B cell (primary cell): ENCODE data around the gene SKIDA1. TPM values are rescaled to one million over a fixed set of nuclear protein-coding genes. Genes with fewer than 3 reads are reported as not detected.

Experiments used
- ATAC-seq: fragments of 200-7000 bp; cut with Tn5 transposase; one replicate; pipeline ENCODE4 v1.10.0; 2021; ENCODE audit warnings: low read depth, mild to moderate bottlenecking, moderate number of reproducible peaks, moderate library complexity
- CTCF ChIA-PET: fragments of 350-600 bp; sonication (Branson Sonifier 250); formaldehyde crosslinking; loops from one replicate; lab custom pipeline; 2021; ENCODE audit warnings: antibody characterized with exemption, inconsistent platforms; lab: Charles Lee
- POLR2A ChIA-PET: fragments of 350-600 bp; sonication (Branson Sonifier 250); formaldehyde crosslinking; loops from one replicate; lab custom pipeline; 2021; ENCODE audit warnings: antibody characterized with exemption; lab: Charles Lee
- DNase-seq: peaks from one replicate; pipeline ENCODE4 v3.0.0; 2013
- H2AFZ ChIP-seq: 2 replicates; pipeline ENCODE4 v1.6.1; 2012; ENCODE audit warnings: mild to moderate bottlenecking, low read depth, low read length; ENCODE audit not compliant: insufficient read depth, poor library complexity, severe bottlenecking
- H3K27ac ChIP-seq, 2 donors: 1 replicate in 1 of 2; 2 replicates in 1 of 2; pipeline ENCODE4 v1.5.1; 2012 to 2013; ENCODE audit warnings: low read length in 2 of 2, mild to moderate bottlenecking in 2 of 2, moderate library complexity in 1 of 2
- H3K27me3 ChIP-seq, 4 experiments: fragments of 200-600 bp in 1 of 4; sonication (generic) in 1 of 4; replicated peaks in 1 of 4; 1 replicate in 2 of 4; 2 replicates in 2 of 4; pipeline versions ENCODE4 v1.6.1 to v1.7.0; 2013 to 2016; ENCODE audit warnings: low read length in 3 of 4, mild to moderate bottlenecking in 2 of 4, mixed read lengths in 1 of 4, moderate library complexity in 1 of 4; ENCODE audit not compliant: insufficient read depth in 4 of 4, control insufficient read depth in 3 of 4; ENCODE audit errors: control extremely low read depth in 1 of 4
- H3K36me3 ChIP-seq, 2 experiments: replicated peaks in 1 of 2; 1 replicate in 1 of 2; 2 replicates in 1 of 2; pipeline versions ENCODE4 v1.6.1 to v1.7.1; 2013; ENCODE audit warnings: low read length in 1 of 2; ENCODE audit not compliant: insufficient read depth in 2 of 2, control insufficient read depth in 1 of 2; ENCODE audit errors: control extremely low read depth in 1 of 2, extremely low read depth in 1 of 2
- H3K4me1 ChIP-seq, 2 donors: fragments of 200-600 bp in 1 of 2; sonication (generic) in 1 of 2; 1 replicate in 1 of 2; 2 replicates in 1 of 2; pipeline versions ENCODE4 v1.5.1 to v1.6.1; 2013 to 2017; ENCODE audit warnings: low read length in 2 of 2; ENCODE audit not compliant: control insufficient read depth in 2 of 2, insufficient read depth in 2 of 2
- H3K4me2 ChIP-seq: replicated peaks from 2 replicates; pipeline ENCODE3; 2012; ENCODE audit warnings: mild to moderate bottlenecking, low read depth, low read length; ENCODE audit not compliant: poor library complexity, severe bottlenecking
- H3K4me3 ChIP-seq, 5 experiments: fragments of 200-600 bp in 1 of 5; sonication (generic) in 1 of 5; 1 replicate in 3 of 5; 2 replicates in 2 of 5; pipeline versions ENCODE4 v1.5.1 to v1.7.0; 2011 to 2016; ENCODE audit warnings: low read length in 4 of 5, mild to moderate bottlenecking in 4 of 5, low read depth in 2 of 5, control low read depth in 1 of 5, moderate library complexity in 1 of 5; ENCODE audit not compliant: insufficient read depth in 1 of 5; ENCODE audit errors: control extremely low read depth in 1 of 5, extremely low read depth in 1 of 5
- H3K79me2 ChIP-seq: fragments of 200-600 bp; sonication (generic); one replicate; pipeline ENCODE4 v1.6.0; 2016; ENCODE audit warnings: low read length; ENCODE audit not compliant: control insufficient read depth, insufficient read depth
- H3K9ac ChIP-seq: fragments of 200-600 bp; sonication (generic); 2 replicates; pipeline ENCODE4 v1.6.1; 2017; ENCODE audit warnings: mild to moderate bottlenecking, low read length, moderate library complexity
- H3K9me3 ChIP-seq, 3 donors: one replicate each; pipeline versions ENCODE4 v1.6.1 to v1.7.1; 2013; ENCODE audit warnings: low read length in 2 of 3; ENCODE audit not compliant: control insufficient read depth in 2 of 3, insufficient read depth in 1 of 3; ENCODE audit errors: control extremely low read depth in 1 of 3
- H4K20me1 ChIP-seq: 2 replicates; pipeline ENCODE4 v1.6.0; 2012; ENCODE audit warnings: mild to moderate bottlenecking, low read length; ENCODE audit not compliant: insufficient read depth, control insufficient read depth, poor library complexity, severe bottlenecking
- H3K27ac Mint-ChIP-seq: one replicate; pipeline ENCODE4 v1.8.0; 2021; ENCODE audit warnings: mixed read lengths
- H3K27me3 Mint-ChIP-seq: one replicate; pipeline ENCODE4 v1.8.0; 2021; ENCODE audit warnings: mixed read lengths
- H3K4me1 Mint-ChIP-seq: one replicate; pipeline ENCODE4 v1.8.0; 2021; ENCODE audit warnings: mixed read lengths
- H3K4me3 Mint-ChIP-seq: one replicate; pipeline ENCODE4 v1.8.0; 2021; ENCODE audit warnings: mixed read lengths
- H3K9me3 Mint-ChIP-seq: one replicate; pipeline ENCODE4 v1.8.0; 2022; ENCODE audit warnings: mixed read lengths; ENCODE audit not compliant: insufficient read depth
- EZH2 ChIP-seq: IDR thresholded peaks from 2 replicates; pipeline ENCODE4 v1.6.1; 2012; ENCODE audit warnings: borderline replicate concordance, low read depth, mild to moderate bottlenecking, moderate library complexity, low read length; ENCODE audit not compliant: insufficient read depth, poor library complexity, severe bottlenecking
- WGBS: methylation state at CpG from one replicate; pipeline ENCODE4 v1.1.5; 2013; ENCODE audit warnings: missing lambda C conversion rate; ENCODE audit not compliant: insufficient coverage; 5-methylcytosine and 5-hydroxymethylcytosine counted together
- intact Hi-C: fragments of 100-400 bp; cut with micrococcal nuclease; formaldehyde crosslinking; loops from one replicate; pipeline ENCODE4 v1.10.0; 2022
- polyA plus RNA-seq: library from polyadenylated mRNA; depleted of rRNA; stranded (reverse); fragments of >200 nt; gene quantifications from 2 replicates; pipeline ENCODE4 v1.2.3, GENCODE V29; 2012
- total RNA-seq, 2 donors: library from RNA; stranded (reverse); fragments of 120-200 nt in 1 of 2; gene quantifications; 1 replicate in 1 of 2; 2 replicates in 1 of 2; pipeline versions ENCODE4 v1.2.3 to v1.2.4, GENCODE V29; 2013 to 2022
- TF ChIP-seq, protein P1 (sequence below): fragments of 200-600 bp; IDR thresholded peaks from one replicate; pipeline ENCODE4 v1.8.0; 2022; ENCODE audit warnings: antibody characterized with exemption, mild to moderate bottlenecking

SKIDA1 gene
- total and polyA plus RNA-seq, 2 donors (not counting 1 experiment from before 2014, with no cell fraction given), result 0.06 to 0.10 TPM

DNA sequence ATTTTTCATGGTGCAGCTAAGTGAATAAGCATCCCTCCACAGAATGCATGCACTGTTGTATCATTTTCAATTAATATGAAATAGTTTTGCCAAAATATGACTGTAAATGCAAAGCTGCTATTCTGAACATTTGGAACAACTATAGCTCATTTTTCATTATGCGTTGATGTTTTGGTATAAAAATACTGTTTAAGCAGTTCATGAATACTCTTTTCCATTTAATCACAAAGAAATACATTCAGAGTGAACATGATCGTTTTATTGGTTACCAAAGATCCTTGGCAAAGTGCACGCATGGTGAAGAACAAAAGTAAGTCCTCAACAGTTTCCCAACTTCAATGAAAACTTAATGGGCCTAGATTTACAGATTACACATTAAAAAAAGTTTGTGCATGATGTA is 33.1 kb downstream of the SKIDA1 start:
- H3K4me1 ChIP-seq, result peaks cover 29 to 36% of the 10 kb centered on the region in 2 donors
- no peak for DNase-seq
- no peak overlapping the region for H3K4me3 Mint-ChIP-seq
- ChIA-PET CTCF (interaction anchor here (0.7 kb wide), 1 partner anchor 32 kb away, joined by 4 read pairs; no protein-coding TSS in a partner anchor), POLR2A (interaction anchor here (0.6 kb wide), 1 partner anchor 740 kb away, joined by 4 read pairs; no protein-coding TSS in a partner anchor)
- H3K9ac ChIP-seq, result no peak overlapping the region
- ATAC-seq, result no peak
- H3K4me1 Mint-ChIP-seq, result peaks cover 19% of the 10 kb centered on the region
- WGBS, result no CpG with 5 or more reads among the region's 3 CpGs
- H3K27ac Mint-ChIP-seq, result no peak overlapping the region
- peaks cover 54% of the 10 kb centered on the region for H3K27me3 Mint-ChIP-seq
- H3K9me3 ChIP-seq, result peaks cover 0 to 8% (median 0%) of the 10 kb centered on the region in 3 donors
- H3K4me3 ChIP-seq, result no peak overlapping the region
- no peak overlapping the region for H2AFZ ChIP-seq
- H3K27ac ChIP-seq, result no peak overlapping the region
- H3K4me2 ChIP-seq, result no peak overlapping the region
- no peaks in the 10 kb centered on the region for H3K79me2 ChIP-seq
- no peak for TF ChIP-seq EZH2
- TF ChIP-seq, protein P1, sequence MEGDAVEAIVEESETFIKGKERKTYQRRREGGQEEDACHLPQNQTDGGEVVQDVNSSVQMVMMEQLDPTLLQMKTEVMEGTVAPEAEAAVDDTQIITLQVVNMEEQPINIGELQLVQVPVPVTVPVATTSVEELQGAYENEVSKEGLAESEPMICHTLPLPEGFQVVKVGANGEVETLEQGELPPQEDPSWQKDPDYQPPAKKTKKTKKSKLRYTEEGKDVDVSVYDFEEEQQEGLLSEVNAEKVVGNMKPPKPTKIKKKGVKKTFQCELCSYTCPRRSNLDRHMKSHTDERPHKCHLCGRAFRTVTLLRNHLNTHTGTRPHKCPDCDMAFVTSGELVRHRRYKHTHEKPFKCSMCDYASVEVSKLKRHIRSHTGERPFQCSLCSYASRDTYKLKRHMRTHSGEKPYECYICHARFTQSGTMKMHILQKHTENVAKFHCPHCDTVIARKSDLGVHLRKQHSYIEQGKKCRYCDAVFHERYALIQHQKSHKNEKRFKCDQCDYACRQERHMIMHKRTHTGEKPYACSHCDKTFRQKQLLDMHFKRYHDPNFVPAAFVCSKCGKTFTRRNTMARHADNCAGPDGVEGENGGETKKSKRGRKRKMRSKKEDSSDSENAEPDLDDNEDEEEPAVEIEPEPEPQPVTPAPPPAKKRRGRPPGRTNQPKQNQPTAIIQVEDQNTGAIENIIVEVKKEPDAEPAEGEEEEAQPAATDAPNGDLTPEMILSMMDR, result no peak
- H4K20me1 ChIP-seq, result no peaks in the 10 kb centered on the region
- H3K36me3 ChIP-seq, result no peaks in the 10 kb centered on the region
- no peaks in the 10 kb centered on the region for H3K9me3 Mint-ChIP-seq
- intact Hi-C loops, result loop anchor here (10.0 kb wide), 2 partner anchors 732 to 762 kb away; no protein-coding TSS in a partner anchor
- H3K27me3 ChIP-seq, result peaks cover 0 to 38% (median 27%) of the 10 kb centered on the region in 4 experiments

DNA sequence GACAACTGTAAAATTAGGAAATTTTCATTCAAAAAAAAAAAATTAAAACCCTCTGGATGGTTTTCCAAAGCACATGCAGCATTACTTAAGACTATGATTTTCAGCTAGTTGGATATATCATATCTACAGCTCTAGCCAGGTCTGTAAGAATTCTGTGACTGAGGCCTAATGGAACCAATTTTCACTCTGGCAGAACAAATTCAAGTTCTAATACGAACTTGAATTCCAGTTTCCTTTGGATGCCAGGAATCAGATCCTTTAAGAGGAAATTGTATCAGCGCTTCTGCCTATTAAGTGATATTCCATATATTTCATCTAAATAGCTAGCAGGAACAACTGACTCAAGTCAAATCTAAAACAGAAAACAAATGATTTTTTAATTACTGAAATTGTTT is 34.8 kb downstream of the SKIDA1 start:
- H3K79me2 ChIP-seq, result no peaks in the 10 kb centered on the region
- WGBS, result 100% methylated on average over 1 of the region's 2 CpGs
- TF ChIP-seq EZH2, result no peak
- TF ChIP-seq, protein P1, result no peak
- DNase-seq, result no peak
- POLR2A ChIA-PET, result no interaction called here
- H3K4me3 ChIP-seq, result no peak overlapping the region
- Mint-ChIP-seq H3K27me3 (peaks cover 55% of the 10 kb centered on the region), H3K4me1 (peaks cover 15% of the 10 kb centered on the region), H3K27ac (no peak overlapping the region), H3K9me3 (no peaks in the 10 kb centered on the region), H3K4me3 (no peak overlapping the region)
- H4K20me1 ChIP-seq, result no peaks in the 10 kb centered on the region
- CTCF ChIA-PET, result no interaction called here
- no peak overlapping the region for H3K4me2 ChIP-seq
- H3K27ac ChIP-seq, result no peak overlapping the region
- no peak for ATAC-seq
- no peaks in the 10 kb centered on the region for H3K9me3 ChIP-seq
- H3K9ac ChIP-seq, result no peak overlapping the region
- H3K27me3 ChIP-seq, result peaks cover 0 to 28% (median 21%) of the 10 kb centered on the region in 4 experiments
- no peaks in the 10 kb centered on the region for H3K36me3 ChIP-seq
- H2AFZ ChIP-seq, result no peak overlapping the region
- intact Hi-C loops, result loop anchor here (10.0 kb wide), 2 partner anchors 734 to 764 kb away; no protein-coding TSS in a partner anchor
- peaks cover 20 to 21% of the 10 kb centered on the region in 2 donors for H3K4me1 ChIP-seq
